Choroid plexus epithelial cell (primary cell): Measurements from ENCODE around the gene RGS11.

Experiments used
- DNase-seq: peaks from one replicate; pipeline ENCODE4 v3.0.0-alpha.2; 2010; ENCODE audit warnings: low read depth
- H3K4me3 ChIP-seq: 2 replicates; pipeline ENCODE4 v1.5.1; 2011; ENCODE audit warnings: low read depth, mild to moderate bottlenecking, control low read depth, low read length, moderate library complexity
- CTCF ChIP-seq: conservative IDR thresholded peaks from 2 replicates; pipeline ENCODE4 v1.5.1; 2011; ENCODE audit warnings: low read depth, mild to moderate bottlenecking, control low read depth, inconsistent platforms, low read length, moderate library complexity

RGS11 gene

GRCh38 chr16:290015-290680, 14.4 kb upstream of the RGS11 start:
- no peak for DNase-seq
- no peak for TF ChIP-seq CTCF

GRCh38 chr16:289395-289997, 13.8 kb upstream of the RGS11 start:
- no peak overlapping the region for H3K4me3 ChIP-seq
- DNase-seq, result no peak
- no peak for TF ChIP-seq CTCF

More at GRCh38 chr16:290015-290680, 14.4 kb upstream of the RGS11 start:
- no peak overlapping the region for H3K4me3 ChIP-seq

- TF ChIP-seq CTCF, result no peak
- no peak overlapping the region for H3K4me3 ChIP-seq
- no peak for DNase-seq
Observed at GRCh38 chr16:287981-288920, 12.5 kb upstream of the RGS11 start.

- peak; percentile 24 for TF ChIP-seq CTCF
- no peak for DNase-seq
- no peak overlapping the region for H3K4me3 ChIP-seq
Observed at GRCh38 chr16:287298-287811, 11.6 kb upstream of the RGS11 start.

GRCh38 chr16:286491-287297, 10.9 kb upstream of the RGS11 start:
- TF ChIP-seq CTCF, result no peak
- no peak overlapping the region for H3K4me3 ChIP-seq
- no peak for DNase-seq

- H3K4me3 ChIP-seq, result no peak overlapping the region
- TF ChIP-seq CTCF, result no peak
- no peak for DNase-seq
Observed at GRCh38 chr16:285146-286055, 9.7 kb upstream of the RGS11 start.
